ENCODE results near the gene CFDP1.

Gene CFDP1

DNA sequence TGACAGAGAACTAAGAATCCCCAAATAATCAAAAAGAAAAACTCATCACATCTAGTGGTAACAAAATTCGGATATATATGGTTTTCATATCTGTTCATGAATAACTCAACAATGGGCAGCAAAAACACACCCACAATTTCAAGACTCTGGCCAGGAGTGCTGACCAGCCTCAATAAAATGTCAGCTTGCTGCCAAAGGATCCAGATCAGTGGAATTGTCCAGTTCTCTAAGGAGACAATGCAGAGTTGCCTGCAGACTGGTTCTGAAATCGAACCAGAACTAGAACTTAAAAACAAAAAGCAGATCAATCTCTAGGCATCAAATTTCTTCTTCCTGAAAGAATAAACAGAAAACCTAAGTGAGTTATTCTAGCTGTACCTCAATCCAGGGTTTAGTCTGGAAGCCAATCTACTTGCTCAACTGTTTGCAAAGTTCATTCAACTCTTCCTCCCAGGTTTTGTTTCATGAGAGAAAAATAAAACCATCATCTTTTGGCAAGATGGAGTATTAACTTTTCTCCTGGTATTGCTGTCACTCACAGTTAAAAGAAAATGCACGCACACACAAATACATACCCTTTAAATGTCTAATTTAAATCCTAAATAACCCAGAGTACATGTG lies 61.0 kb downstream of the CFDP1 start:
- DNase-seq (ENCODE audit: low read depth): no peak

- no peak for DNase-seq (ENCODE audit: low read depth)
These were observed 62.1 kb downstream of the CFDP1 start for GRCh38 chr16:75371171-75371570.

DNA sequence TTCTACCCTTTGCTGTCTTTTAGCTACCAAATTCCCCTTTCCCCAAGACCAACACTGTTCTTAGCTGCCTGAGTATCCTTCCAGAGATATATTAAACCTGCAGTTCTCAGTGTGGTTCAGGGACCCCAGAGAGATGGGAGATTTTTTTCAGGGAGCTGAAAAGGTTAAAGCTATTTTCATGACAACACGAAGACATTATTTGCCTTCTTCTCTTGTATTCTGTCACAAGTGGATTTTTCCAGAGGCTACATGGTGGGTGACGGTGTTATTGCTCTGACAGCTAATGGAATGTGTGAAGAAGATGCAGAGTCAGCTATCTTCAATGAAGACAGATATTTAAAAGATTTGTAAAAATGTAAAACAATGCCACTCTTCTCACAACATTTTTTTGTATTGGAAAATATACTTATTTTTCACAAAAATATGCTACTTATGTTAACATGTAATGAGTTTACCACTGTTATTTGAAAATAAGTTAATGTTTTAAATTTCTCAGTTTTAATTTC lies 69.0 kb downstream of the CFDP1 start:
- no peak for DNase-seq (ENCODE audit: low read depth)

- no peak for DNase-seq (ENCODE audit: low read depth)
These were observed 70.5 kb downstream of the CFDP1 start for GRCh38 chr16:75362846-75363245.

DNA sequence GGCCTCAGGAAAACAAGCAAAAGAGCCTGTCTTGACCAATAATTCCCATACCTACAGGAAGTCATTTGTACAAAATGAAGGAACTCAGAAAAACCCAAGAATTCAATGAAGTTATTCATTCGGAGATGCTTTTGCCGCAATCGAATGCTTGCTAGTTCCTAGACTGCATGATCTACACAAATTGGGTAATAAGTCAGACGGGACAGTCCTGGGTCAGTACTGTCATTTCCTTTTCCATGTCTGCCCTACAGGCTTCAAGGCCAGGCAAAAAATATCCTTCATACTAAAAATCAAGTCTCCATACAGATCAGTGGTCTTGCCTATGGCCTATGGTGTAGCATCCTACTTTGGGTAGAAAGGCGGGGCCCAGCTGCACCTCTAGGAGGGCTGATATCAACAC lies 71.4 kb downstream of the CFDP1 start:
- no peak for DNase-seq (ENCODE audit: low read depth)

GRCh38 chr16:75354170-75354569 lies 79.1 kb downstream of the CFDP1 start:
- DNase-seq (ENCODE audit: low read depth): no peak

GRCh38 chr16:75351183-75351582 lies 82.1 kb downstream of the CFDP1 start:
- no peak for DNase-seq (ENCODE audit: low read depth)

GRCh38 chr16:75345711-75346110 lies 87.6 kb downstream of the CFDP1 start:
- DNase-seq (ENCODE audit: low read depth): no peak

- no peak for DNase-seq (ENCODE audit: low read depth)
These were observed 89.4 kb downstream of the CFDP1 start for GRCh38 chr16:75343941-75344340.

DNA sequence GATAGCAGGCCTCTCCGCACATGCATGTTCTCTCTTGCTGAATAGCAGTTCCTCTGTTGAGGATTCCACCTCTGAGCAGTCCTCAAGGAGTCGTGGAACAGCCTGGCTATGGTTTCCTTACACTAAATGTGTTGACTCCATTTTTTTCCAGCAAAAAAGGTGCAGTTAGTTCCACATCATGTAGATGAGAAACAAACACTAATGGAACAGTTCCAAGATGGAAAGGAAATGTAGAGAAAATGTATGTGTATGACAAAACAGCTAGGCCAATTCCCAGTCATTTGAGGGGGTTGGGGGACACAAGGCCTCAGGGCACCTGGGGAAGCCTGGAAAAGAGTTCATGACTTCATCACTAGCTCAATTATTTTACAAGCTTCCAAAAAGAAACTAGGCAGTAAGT lies 90.0 kb downstream of the CFDP1 start:
- DNase-seq (ENCODE audit: low read depth): no peak

DNA sequence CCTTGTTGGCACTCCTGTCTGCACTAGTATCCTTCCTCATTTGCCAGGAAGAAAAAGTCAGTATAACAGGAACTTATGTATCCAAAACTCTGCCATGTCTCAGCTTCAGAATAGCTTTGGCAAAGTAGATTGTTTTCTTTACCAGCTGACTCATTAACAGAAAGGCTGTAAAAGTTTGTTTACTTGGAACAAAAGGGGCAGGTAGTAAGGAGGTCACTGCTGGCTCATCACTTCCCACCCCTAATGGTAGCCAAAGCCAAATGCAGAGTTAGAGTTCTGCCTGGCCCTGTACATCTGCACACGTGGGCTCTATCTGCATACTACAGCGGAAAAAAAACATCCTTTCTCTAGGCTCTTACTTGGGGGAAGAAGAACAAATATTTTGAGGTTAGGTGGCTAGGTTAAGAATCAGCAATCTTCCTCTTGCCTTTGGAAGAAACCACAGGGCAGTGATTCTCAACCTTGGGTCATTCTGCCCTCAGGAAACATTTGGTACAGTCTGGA lies 90.9 kb downstream of the CFDP1 start:
- DNase-seq (ENCODE audit: low read depth): no peak

DNA sequence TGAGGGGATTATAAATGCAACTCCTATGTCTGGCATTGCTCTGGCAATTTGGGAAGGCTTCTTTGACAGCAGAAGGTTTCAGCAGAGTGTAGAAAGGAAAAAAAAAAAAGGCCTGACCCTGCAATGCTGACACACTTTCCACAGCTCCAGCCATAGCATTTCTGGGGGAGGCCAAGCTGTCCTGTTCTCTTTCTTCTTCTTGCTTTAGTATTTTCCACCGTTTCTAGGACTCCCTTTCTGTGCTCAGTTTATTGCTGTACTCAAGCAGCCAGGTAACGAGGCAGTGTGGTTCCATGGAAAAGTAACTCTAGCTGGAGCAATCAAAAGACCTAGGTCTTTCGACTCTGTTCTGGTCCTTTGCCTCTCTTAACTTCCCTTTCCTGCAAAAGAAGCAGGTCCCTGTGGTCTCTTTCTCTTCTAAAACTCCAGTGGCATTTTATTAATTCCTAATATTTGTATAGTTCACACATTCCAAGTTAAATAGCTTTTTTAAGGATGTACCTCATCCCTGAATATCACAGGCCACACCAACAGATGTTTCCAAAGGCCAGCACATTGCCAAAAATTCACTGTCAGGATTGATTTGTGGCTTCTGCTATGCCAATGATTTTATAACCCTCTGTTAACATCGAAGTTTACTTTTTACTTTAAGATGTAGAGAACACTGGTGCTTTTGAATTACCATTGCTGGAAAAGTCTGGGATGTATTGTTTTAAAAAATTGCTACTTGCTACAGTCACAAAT lies 91.6 kb downstream of the CFDP1 start:
- no peak for DNase-seq (ENCODE audit: low read depth)

- DNase-seq (ENCODE audit: low read depth): no peak
These were observed 92.4 kb downstream of the CFDP1 start for GRCh38 chr16:75340741-75341491.

GRCh38 chr16:75337430-75337829 lies 95.9 kb downstream of the CFDP1 start:
- DNase-seq (ENCODE audit: low read depth): no peak

GRCh38 chr16:75336521-75336920 lies 96.8 kb downstream of the CFDP1 start:
- DNase-seq (ENCODE audit: low read depth): no peak

- DNase-seq (ENCODE audit: low read depth): no peak
These were observed 99.6 kb downstream of the CFDP1 start for GRCh38 chr16:75333721-75334163.

GRCh38 chr16:75329943-75330342 lies 103.4 kb downstream of the CFDP1 start:
- no peak for DNase-seq (ENCODE audit: low read depth)

GRCh38 chr16:75326333-75326732 lies 107.0 kb downstream of the CFDP1 start:
- no peak for DNase-seq (ENCODE audit: low read depth)

- DNase-seq (ENCODE audit: low read depth): no peak
These were observed 109.4 kb downstream of the CFDP1 start for GRCh38 chr16:75323933-75324332.

- DNase-seq (ENCODE audit: low read depth): no peak
These were observed 110.1 kb downstream of the CFDP1 start for GRCh38 chr16:75323198-75323597.

GRCh38 chr16:75322740-75323139 lies 110.6 kb downstream of the CFDP1 start:
- no peak for DNase-seq (ENCODE audit: low read depth)

- no peak for DNase-seq (ENCODE audit: low read depth)
These were observed 112.9 kb downstream of the CFDP1 start for GRCh38 chr16:75320435-75320834.

Data from stimulated activated CD4-positive, alpha-beta T cell treated with anti-CD3 and anti-CD28 coated beads, Interleukin-2, amount 100 ng/mL, for 4 hours (primary cell).